Endometrium (tissue), 2 donors: ENCODE data around the gene ALDH1B1.
A peak's percentile ranks its signal among the peaks of the same experiment; 100 is the strongest.
"Not testable (repeated sequence)": the region's sequence is repeated elsewhere in the genome, so short reads cannot be mapped to it uniquely, and the experiment has no call there.

Source experiments
- FAIRE-seq: peaks from 2 replicates; lab custom pipeline; 2012; peaks lifted over from hg19 to GRCh38; lab: Jason Lieb, UNC
- donor health status: control.
- donor health status: control.

Gene ALDH1B1

GRCh38 chr9:38361473-38361850 lies 31.0 kb upstream of the ALDH1B1 start:
- FAIRE-seq: no peak

- peak; percentile 70 for FAIRE-seq
Observed at GRCh38 chr9:38362852-38363588, 29.5 kb upstream of the ALDH1B1 start.

GRCh38 chr9:38363589-38363925 lies 28.9 kb upstream of the ALDH1B1 start:
- no peak for FAIRE-seq

- FAIRE-seq: no peak
Observed at GRCh38 chr9:38367898-38368297, 24.6 kb upstream of the ALDH1B1 start.

- no peak for FAIRE-seq
Observed at GRCh38 chr9:38368731-38369130, 23.8 kb upstream of the ALDH1B1 start.

GRCh38 chr9:38370176-38370575 lies 22.3 kb upstream of the ALDH1B1 start:
- no peak for FAIRE-seq

GRCh38 chr9:38371495-38371894 lies 21.0 kb upstream of the ALDH1B1 start:
- no peak for FAIRE-seq

GRCh38 chr9:38372762-38373619 lies 19.5 kb upstream of the ALDH1B1 start:
- no peak for FAIRE-seq

GRCh38 chr9:38373679-38374078 lies 18.8 kb upstream of the ALDH1B1 start:
- no peak for FAIRE-seq

- no peak for FAIRE-seq
Observed at GRCh38 chr9:38374847-38375571, 17.5 kb upstream of the ALDH1B1 start.

GRCh38 chr9:38375572-38375963 lies 16.9 kb upstream of the ALDH1B1 start:
- FAIRE-seq: no peak

- no peak for FAIRE-seq
Observed at GRCh38 chr9:38376021-38376670, 16.4 kb upstream of the ALDH1B1 start.

GRCh38 chr9:38377336-38378083 lies 15.0 kb upstream of the ALDH1B1 start:
- FAIRE-seq: not testable (repeated sequence)

GRCh38 chr9:38380230-38380871 lies 12.2 kb upstream of the ALDH1B1 start:
- no peak for FAIRE-seq

GRCh38 chr9:38380872-38381534 lies 11.5 kb upstream of the ALDH1B1 start:
- FAIRE-seq: no peak

- no peak for FAIRE-seq
Observed at GRCh38 chr9:38382141-38382540, 10.4 kb upstream of the ALDH1B1 start.

GRCh38 chr9:38384990-38385848 lies 7.3 kb upstream of the ALDH1B1 start:
- no peak for FAIRE-seq

- FAIRE-seq: no peak
Observed at GRCh38 chr9:38385896-38386295, 6.6 kb upstream of the ALDH1B1 start.

GRCh38 chr9:38386319-38386895 lies 6.1 kb upstream of the ALDH1B1 start:
- no peak for FAIRE-seq
